DMS153 (cell line): ENCODE measurements around the gene NAALADL2.

ENCODE experiments used
- DNase-seq: peaks from one replicate; lab custom pipeline; 2025; lab: John Stamatoyannopoulos, UW

Gene NAALADL2

GRCh38 chr3:175208326-175208725, 349.2 kb downstream of the NAALADL2 start:
- peak; percentile 42 for DNase-seq

DNA sequence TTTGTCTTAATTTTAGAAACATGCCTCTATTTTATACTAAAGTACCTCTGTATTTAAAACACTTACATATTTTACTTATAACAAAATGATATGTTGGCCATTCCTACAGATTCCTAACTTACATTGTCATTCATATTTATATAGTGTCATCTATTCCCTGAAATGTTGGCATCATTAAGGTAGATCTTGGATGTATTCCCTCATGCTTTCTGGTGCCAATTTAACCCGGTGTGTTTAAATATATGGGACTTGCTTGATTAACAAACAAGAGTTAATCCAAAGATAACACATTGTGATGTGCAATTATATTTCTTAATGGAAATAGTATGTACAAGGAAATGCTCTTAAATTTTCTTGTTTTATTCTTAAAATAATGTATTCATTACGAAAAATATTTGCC, 352.3 kb downstream of the NAALADL2 start:
- no peak for DNase-seq

- DNase-seq: no peak
These were observed 353.8 kb downstream of the NAALADL2 start for GRCh38 chr3:175212896-175213295.

DNA sequence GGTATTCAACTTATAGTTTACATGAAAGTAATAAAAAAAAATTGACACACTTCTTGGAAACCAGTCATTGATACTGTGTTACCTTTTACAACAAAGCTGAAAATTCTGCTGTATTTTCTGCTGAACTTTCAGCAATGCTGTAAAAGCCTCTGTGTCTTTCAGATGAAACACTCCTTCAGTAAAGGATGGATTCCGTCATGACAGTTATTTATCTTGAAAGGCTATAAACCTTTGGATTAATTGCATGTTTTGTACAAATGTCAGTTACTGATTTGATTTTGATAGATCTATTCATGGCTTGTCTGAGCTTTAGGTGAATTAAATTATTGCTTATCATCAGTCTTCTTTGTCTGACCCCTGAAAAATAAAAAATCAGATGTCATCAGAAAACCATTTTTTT, 355.1 kb downstream of the NAALADL2 start:
- no peak for DNase-seq

DNA sequence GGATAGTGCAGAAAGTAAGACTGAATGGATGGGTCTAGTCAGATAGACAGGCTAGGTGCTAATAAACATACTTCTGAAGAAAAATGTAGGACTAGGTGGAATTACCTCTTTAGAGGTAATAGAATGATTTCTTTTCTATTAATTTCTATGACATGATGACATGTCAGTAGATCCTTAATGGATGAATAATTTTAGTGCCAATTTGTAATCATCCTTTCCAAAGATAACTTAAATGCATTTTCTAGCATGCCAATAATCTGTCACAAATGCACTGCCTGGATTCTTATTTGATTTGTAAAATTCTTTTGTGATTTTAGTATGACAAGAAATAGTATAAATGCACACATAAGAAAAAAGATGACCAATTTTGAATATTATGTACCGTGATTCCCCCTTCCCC, 356.7 kb downstream of the NAALADL2 start:
- no peak for DNase-seq

DNA sequence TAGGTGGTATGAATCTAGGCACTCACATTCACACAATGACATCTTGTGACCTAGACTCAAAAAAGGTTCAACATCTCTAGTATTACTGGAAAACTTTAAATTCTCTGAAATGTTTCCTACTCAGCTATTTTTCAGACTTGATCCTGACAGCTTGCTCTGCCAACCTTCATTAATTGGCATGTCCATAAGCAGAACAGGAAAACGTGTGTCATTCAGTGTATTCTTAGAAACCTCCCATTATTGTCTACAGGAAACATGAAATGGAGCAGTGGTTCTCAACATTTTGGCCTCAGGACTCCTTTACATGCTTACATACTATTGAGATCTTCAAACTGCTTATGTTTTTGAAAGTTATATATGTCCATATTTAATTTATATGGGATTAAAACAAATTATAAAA, 363.2 kb downstream of the NAALADL2 start:
- no peak for DNase-seq

- DNase-seq: no peak
These were observed 364.9 kb downstream of the NAALADL2 start for GRCh38 chr3:175224051-175224450.

DNA sequence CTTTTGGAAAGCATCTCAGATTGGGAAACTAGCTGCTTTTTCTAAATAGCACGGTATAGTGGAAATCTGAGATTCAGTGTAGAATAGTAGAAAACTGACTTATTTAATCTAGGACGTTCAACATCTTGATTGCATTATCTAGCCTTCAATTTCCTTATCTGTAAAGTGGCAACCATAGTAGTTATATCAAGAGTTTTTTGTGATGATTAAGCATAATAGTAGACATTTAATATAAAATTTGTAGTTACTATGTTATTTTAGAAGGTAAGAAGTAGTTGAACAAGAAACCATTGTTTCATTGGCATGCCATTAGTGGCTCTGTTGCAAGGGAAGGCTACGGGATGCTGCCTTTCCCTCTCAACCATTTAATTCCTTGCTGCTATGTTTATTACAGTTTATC, 367.3 kb downstream of the NAALADL2 start:
- DNase-seq: no peak

DNA sequence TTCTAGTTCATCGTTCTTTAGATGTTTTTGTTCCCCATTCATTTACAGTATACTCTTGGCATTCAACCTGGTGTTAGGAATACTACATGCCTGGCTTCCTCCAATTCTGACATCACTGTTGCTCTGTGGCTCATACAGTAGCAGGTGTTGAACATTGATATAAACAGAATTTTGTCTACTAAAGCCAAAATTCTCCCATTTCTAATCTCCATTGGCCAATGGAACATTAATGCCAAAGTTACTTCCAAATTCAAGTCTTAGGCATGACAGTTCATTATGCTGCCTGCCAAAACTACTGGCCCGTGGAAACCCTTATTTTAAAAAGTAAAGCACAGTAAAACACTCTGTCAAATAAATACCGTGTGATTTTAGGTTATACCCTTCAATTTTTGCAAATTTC, 368.0 kb downstream of the NAALADL2 start:
- no peak for DNase-seq

DNA sequence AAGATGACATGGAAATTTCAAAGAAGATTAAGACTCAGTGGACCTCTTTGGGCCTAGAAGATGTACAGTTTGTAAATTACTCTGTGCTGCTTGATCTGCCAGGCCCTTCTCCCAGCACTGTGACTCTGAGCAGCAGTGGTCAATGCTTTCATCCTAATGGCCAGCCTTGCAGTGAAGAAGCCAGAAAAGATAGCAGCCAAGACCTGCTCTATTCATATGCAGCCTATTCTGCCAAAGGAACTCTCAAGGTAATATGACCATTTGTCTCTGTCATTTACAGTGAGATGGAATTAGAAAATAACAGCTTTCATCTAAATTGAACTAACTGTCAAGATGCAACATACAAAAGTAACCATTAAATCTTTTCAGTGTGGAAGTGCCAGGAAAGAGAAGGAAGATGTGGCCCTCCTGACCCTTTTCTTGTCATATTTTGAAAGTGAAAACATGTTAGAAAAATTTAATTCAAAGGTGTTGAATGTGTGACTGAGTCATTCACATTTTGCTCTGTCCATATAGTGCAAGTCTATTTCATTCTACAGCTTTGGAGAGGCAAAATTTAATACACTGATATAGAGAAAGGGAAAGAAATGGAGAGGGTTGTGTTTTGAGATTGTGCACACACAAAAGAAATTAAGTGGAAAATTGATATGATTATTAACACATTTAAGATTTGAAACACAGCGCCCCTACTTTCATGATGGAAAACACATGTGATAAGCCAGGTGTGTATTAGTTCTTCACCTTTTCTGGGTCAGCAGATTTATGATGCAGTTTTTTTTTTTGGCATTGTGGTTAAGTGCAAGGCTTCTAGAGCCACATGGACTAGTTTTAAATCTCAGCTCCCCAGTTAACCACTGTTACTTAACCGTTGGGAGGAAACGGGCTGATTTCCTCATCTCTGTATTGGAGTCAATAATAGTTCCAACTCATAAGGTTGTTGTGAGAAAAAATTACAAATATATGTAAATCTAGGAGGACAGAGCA, 375.1 kb downstream of the NAALADL2 start:
- no peak for DNase-seq

DNA sequence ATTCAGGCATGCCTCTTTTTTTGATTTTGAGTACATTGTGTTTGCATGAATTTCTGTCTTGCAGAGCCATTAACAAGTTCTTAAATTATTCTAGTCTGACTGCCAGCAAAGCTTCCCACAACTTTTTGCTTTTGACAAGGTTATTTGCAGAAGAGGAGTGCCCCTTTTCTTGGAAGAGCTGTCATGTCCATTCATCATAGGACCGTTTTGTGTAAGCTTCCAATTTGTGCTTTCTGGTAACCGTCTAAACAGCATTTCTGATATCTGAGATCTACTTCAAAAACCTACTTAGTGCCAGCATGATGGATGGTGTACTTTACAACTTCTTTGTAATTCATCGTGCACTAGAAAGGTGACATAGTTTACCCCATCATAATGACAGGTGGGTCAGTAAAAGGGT, 379.7 kb downstream of the NAALADL2 start:
- DNase-seq: peak; percentile 82

DNA sequence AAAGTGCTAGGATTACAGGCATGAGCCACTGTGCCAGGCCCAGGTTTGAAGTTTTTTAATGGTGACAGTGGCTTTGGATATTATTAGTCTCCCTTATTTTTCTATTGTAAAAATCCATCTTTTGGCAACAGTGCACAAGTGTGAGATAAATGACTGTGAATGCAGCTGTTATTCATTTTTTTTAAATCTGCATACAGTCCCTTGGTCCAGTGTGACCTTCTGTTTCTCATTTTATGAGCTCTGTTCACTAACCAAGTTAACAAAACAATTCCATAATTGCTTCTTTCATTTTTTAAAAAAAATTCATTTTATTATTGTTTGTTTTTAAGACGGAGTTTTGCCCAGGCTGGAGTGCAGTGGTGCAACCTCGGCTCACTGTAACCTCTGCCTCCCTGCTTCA, 381.8 kb downstream of the NAALADL2 start:
- DNase-seq: no peak

DNA sequence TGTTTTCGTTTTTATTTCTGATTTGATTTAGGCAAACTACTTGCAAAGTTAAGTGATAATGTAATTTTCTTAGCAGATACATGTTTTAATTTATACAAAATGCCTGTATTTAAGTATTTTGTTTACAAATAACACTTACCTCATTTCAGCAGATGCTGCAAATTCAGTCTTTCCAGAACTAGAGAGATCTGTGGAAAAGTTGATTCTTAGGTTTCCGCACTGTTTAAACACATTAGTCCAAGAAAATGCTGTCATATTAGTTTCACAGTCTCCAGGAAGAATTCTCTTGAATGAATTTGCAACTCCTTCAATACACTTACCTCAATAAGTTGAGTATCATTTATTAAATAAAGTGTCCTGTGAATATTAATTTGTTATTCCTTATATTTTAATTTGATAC, 383.1 kb downstream of the NAALADL2 start:
- no peak for DNase-seq

DNA sequence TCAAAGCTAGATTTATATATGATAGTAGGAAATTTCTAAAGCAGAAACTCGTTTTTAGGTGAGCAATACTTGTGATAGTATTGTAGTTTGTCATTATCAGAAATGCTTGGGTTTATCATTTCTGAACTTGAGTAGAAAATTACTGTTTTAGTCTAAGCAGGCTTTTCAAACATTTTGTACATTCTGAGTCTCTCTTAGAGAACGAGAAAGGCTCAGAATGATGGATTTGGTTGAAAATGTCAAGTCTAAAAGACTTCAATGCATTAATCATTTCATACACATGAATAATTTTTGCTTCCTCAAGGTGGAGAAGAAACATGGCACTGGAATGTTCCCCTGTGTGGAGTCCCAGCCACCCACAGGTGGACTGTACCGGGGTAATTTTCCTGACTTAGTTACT, 387.1 kb downstream of the NAALADL2 start:
- no peak for DNase-seq

GRCh38 chr3:175246766-175247165, 387.6 kb downstream of the NAALADL2 start:
- no peak for DNase-seq

DNA sequence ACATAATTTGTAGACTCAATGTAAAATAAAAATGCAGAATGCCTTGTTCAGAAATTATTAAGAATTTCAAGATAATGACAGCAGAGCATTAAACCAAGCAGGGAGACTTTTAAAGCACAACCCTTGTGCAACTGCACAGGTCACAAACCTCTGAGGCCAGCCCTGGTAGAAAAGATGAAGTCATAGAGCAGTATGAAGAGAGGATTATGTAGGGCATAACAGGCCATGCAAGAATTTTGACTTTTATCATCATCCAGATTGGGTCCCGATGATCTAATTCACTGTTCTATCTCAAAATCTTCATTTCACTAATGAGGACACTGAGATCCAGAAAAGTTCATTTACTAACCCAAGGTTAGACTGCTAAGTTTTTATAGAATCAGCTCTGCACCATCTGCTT, 388.5 kb downstream of the NAALADL2 start:
- no peak for DNase-seq

DNA sequence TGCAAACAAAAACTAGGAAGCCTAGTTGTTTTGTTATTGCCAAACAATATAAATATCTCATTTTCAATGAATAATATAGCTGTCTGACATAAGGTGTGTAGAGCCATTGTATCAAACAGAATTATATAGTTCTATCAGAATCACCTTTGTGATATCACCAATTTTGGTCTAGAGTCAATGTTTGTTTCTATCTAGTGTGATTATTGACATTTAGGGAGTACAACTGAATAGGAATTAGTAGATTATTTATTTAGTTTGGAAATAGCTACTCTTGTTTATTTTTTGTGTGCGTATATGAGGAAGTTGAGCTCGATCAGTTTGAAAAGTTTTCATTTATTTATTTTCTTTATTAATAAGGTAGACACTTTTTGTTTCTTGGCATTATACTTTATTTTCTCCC, 389.7 kb downstream of the NAALADL2 start:
- no peak for DNase-seq

DNA sequence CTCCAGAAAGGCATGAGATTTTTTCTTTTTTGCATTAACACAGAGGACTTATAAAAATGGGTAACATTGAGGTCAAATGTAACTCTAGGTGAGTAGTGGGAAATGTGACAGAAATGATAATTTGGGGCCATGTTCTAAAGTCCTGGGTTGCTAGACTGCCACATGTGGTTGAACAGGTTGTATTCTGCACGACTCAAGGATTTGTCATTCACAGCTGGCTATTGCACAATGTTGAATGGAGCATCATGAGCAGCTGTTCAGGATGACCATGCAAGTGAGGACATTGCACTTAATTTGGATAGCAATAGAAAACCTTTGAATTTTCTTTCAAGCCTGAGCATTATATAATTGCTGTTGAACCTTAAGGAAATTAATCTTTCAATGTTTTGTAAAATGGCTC, 396.6 kb downstream of the NAALADL2 start:
- no peak for DNase-seq

GRCh38 chr3:175257123-175257522, 398.0 kb downstream of the NAALADL2 start:
- no peak for DNase-seq

- DNase-seq: no peak
These were observed 399.6 kb downstream of the NAALADL2 start for GRCh38 chr3:175258763-175259162.

- DNase-seq: no peak
These were observed 401.1 kb downstream of the NAALADL2 start for GRCh38 chr3:175260145-175260794.

GRCh38 chr3:175266478-175266877, 407.3 kb downstream of the NAALADL2 start:
- no peak for DNase-seq

DNA sequence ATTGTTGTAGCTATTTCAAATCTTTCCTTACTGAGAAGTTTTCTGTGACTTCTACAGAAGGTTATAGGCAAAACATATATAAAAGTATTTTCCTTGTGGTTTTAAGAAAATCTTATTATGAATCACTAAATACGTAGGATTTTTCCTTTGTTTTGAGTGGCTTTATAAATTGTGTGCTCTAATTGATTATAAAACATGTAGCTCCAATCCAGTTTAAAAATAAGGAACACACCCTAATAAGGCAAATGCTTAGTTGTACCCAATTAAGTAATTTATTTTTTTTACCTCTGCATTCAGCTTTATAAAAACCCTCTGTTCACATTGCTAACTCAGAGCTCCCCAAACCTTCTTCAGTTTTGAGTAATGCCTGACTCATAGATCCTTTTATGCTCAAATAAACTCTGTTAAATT, 408.0 kb downstream of the NAALADL2 start:
- no peak for DNase-seq
